Stimulated activated CD8-positive, alpha-beta memory T cell treated with anti-CD3 and anti-CD28 coated beads, Interleukin-7, amount 100 ng/mL, for 4 hours (primary cell): Measurements from ENCODE around the gene CLEC2B.

Source experiments
- DNase-seq, 2 donors: peaks; one replicate each; pipeline ENCODE4 v3.0.0-alpha.2; 2020; ENCODE audit warnings: low read depth in 2 of 2

CLEC2B gene

DNA sequence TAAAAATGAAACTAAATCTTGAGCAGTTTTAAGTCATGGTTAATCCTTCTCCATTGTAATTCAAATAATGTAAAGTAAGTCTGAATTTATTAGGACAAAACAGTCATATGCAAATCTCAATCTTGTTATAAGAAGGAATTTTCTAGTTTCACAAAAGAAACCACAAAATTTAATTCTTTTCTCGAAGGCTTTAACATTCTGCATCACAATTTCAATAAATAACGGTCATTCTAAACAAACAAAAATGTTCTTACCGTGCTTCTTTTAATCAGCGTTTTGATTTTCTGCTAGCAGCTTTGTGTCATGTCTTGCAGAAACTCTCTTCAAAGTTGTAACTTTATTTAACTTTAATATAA is 225 bp downstream of the CLEC2B start:
- no peak for DNase-seq

DNA sequence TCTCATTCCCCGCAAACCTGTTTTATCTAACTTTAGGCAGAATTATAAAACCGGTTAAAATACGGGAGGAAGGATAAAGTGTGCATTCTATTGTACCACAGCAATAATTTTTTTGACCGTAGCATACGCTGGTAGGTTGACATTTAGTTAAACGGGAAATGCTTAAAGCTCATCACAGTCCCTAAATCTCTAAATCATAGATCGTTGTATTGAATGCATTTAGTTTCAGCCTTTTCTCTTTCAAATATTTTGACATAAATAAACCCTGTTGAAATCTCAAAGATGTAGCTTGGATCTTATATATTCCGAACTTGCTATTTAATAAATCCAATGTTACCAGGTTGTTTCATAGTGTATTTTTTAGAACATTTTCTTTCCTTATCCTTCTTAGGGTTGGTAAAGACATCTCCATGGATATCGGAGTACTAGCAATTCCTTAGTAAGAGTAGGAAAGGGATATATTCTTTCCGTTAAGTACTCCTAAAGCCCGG is 798 bp downstream of the CLEC2B start:
- no peak for DNase-seq

DNA sequence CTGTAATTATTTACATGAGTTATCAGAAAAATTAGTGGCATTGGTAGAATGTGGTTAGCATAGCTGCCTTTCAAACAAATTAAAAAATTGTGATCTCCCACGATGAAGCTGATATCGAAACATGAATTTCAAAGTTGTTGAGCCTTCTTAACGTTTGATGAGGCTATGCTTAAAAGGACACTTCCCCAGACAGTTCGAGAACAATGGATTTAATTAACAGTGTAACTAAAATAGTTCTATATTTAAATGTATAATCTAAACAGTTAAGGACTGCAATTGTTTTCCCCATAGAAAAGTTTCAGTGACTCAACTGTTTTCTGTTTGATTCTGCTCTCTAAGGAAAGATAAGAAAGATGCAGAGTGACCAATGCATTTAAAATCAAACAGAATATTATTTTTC is 1.6 kb downstream of the CLEC2B start:
- no peak for DNase-seq

DNA sequence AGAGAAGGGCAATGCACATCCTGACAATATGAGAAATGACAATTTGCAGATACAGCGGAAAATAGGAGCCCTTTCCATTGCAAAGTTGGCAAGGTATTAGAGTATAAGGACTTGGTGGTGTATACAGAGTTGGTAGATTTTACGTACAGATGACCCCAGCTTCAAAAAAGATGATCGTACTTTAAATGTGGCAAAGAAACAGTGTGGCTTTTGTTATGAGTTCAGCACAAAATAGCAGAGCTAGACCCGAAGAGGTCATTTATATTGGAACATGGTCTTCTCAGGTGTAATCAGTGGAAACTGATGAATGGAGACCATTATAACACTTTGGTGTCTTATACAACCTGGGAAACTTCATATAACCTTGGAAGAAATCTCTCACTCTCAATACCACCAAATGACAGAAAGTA is 2.3 kb downstream of the CLEC2B start:
- no peak for DNase-seq

DNA sequence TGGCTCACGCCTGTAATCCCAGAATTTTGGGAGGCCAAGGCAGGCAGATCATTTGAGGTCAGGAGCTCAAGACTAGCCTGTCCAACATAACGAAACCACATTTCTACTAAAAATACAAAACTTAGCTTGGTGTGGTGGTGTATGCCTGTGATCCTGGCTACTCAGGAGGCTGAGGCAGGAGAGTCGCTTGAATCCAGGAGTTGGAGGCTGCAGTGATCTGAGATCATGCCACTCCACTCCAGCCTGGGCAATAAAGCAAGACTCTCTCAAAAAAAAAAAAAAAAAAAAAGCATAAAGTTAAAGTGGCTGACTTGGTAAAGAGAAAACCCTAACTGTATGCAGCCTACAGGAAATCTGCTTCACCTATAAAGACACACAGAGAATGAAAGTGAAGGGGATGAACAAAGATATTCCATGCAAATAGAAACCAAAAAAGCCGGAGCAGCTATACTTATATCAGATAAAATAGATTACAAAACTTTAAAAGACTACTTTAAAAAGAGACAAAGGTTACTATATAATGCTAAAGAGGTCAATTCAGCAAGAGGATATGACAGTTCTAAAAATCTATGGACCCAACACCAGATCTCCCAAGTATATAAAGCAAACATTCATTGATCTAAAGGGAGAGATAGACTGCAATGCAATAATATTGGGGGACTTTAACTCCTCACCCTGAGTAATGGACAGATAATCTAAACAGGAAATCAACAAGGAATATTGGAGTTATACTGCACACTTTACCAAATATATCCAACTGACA is 4.1 kb downstream of the CLEC2B start:
- no peak for DNase-seq

DNA sequence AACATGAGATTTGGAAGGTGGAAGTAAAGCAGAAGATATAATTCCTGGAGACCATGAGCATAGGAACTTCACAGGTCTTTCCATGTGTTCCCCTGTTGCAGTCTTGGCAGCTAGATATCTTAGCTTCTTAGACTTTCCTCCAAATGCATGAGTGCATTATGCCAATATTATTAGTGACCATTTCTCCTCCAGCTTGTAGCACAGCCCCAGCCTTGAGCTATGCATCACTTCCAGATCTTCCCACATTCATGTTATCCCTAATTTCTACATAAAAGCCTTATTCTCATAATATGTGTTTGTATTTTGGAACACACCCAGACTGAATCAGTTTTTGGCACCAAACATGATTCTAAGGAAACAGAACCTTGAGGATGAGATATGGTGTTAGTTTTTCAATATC is 11.0 kb downstream of the CLEC2B start:
- no peak for DNase-seq

DNA sequence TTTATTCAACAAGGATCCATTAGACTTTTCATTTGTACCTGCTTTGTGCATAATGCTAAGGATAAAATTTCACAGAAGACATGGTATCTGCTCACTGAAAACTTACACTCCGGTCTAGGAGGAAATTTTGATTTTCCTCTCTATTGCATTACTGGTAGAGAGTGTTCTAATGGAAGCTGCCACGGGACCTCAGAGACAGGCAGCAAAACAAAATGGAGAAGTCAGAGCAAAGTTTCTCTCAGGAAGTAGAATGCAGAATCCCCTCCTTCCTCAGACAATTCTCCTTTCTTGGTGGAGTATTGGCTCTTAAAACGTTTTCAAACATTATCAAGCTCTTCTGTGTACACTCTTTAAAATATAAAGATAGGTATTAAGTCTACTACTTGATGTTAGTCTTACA is 12.3 kb downstream of the CLEC2B start:
- no peak for DNase-seq

DNA sequence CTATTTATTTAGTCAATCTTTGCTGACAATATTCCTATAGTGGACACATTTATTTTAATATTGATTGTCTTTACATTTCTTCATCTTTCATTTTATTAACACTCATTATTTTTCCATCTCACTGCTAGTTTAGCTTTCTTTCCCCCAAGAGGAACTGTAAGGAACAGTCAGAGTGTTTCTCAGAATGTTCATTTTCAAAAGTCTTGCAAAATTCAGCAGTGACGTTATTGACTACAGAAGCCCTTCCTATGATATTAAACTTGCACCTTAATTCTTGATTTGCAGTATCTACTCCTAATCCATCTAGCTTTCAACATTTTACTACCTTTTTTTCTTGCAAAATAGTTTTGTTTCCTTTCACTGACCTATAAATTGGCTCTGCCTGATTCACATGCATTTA is 13.0 kb downstream of the CLEC2B start:
- no peak for DNase-seq

DNA sequence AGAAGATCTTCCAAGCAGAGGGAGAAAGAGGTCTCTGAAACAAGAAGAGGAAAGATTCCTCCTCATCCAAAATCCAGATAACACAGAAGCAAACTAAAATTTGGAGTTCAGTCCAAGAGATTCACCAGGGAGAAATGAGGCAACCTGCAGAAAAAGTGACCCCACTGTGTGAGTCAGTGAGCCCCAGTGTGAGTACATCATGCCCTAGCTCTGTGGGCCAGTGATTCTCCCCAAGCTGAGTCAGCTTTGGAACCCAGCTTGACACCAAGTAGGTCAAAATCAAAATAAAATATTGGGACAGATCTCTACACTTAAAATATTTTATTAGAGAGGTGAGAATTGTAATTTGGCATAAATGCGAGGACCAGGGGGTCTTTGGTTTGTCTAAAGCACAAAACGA is 17.2 kb downstream of the CLEC2B start:
- DNase-seq, result no peak

DNA sequence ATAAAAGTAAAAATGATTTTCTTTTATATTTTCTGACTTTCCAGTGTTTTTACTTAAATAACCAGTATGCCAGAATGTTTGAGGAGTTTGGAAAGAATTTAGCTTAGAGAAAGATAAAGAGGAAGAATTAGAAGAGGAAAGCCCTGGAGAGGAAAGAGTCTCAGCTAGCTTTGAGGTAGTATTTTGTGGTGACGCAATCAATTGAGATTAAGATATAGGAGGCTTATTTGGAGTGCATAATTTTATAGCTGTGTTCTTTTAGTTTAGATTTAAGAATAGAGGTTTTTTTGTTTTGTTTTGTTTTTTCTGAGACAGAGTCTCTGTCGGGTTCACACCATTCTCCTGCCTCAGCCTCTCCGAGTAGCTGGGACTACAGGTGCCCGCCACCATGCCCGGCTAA is 18.1 kb downstream of the CLEC2B start:
- DNase-seq, result no peak

DNA sequence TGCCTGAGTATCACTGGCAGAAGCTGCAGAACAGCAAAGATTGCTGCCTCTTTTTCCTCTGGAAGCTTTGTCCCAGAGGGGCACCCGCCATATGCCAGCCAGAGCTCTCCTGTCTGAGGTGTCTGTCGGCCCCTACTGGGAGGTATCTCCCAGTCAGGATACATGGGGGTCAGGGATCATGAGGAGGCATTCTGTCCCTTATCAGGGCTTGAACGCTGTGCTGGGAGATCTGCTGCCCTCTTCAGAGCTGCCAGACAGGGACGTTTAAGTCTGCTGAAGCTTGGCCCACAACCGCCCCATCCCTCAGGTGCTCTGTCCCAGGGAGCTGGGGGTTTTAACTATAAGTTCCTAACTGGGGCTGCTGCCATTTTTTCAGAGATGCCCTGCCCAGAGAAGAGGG is 20.3 kb downstream of the CLEC2B start:
- DNase-seq, result no peak

DNA sequence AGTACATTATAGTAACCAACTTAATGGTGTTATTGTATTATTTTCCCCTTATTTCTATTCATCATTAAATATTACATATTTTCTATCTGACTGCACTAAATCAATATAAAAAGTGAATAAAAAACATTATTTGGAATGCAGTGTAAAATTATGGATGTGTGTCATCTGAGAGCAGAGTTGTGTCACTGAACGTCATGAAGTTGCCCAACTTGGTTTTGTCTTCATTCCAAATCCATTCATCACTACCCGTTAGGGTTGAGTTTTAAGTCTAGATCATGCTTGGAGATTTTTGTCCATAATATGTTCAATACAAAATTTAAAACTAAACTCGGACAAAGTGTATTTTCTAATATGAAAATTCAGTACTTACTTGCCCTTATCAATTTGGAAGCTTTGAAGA is 25.7 kb downstream of the CLEC2B start:
- DNase-seq, result no peak

DNA sequence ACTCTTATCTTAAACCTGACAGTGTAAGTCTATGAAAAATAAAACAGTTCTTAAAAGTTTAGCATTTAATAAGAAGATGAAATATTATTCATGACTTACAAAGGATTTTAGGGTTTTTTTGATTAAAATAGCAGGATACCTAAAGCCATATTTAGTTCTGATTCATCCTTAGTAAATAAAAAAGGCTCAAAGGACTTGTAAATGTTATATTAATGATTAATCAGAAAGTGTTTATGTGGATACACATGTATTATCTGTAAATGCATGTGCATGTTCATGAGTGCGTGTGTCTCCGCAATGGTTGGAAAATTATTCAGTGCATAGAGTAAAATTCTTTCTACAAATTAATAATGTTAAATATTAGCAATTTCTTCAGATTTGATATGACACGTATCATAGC is 37.4 kb downstream of the CLEC2B start:
- no peak for DNase-seq

DNA sequence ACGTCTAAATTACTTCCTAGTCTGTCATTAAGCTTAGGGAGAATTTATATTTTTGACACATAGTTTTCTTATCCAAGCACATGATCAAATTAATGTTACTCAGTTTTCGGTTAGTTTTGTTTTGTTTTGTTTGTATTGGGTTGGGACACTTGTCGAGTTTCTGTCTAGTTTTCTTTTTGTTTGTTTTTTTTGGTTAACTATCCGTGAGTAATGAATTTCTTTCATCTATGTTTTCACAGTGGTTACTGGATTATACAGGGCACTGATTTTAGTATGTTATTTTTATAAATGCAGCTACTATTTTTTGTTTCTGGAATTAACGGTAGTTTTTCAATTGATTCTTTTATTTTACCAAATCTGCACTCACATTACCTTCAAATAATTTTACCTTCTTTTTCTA is 39.2 kb downstream of the CLEC2B start:
- DNase-seq, result no peak

DNA sequence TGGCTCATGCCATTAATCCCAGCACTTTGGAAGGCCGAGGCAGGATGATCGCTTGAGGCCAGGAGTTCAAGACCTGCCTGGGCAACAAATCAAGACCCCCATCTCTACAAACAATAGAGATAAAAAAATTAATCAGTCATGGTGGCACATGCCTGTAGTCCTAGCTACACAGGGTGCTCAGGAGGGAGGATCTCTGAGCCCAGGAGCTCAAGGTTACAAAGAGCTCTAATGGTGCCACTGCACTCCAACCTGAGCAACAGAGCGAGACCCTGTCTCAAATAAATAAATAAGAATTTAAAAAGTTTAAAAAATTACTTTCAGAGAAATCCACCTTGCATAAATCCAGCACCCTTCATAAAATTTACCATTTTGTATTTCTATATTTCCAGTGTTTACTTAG is 39.7 kb downstream of the CLEC2B start:
- DNase-seq, result no peak

DNA sequence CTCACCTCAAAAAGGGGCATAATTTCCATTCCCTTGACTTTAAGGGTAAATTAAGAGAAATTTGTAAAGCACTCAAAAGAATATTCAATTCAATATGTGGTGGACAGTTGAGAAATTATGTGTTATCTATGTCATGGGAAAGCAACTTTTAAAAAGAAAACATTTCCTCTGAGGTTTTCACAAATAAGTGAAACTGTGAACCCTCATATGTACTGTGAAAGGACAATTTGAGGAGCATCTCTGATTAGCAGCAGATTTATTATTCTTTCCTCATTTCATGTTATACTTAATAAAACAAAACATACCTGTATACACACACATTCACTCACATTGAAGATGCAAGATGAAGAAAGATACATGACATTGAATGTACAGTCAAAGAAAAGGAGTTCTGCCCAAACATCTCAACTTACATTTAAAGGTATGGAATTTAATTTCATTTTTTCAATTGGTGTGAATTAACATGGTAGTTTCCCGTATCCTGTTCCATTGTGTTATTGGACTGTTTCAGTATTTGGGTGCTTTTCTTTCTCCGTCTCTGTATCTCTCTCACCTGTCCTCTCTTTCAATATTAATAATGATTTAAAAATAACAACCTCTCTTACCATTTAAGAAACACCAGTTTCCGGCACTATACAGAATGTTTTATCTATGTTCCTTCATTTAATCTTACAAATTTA is 41.8 kb downstream of the CLEC2B start, which contains the start of gene KLRF1:
KLRF1 (plus strand) TSS at position 273 of the 680 bp plus-strand sequence; CDS start at position 337, 64 bp downstream.
- DNase-seq, result no peak

DNA sequence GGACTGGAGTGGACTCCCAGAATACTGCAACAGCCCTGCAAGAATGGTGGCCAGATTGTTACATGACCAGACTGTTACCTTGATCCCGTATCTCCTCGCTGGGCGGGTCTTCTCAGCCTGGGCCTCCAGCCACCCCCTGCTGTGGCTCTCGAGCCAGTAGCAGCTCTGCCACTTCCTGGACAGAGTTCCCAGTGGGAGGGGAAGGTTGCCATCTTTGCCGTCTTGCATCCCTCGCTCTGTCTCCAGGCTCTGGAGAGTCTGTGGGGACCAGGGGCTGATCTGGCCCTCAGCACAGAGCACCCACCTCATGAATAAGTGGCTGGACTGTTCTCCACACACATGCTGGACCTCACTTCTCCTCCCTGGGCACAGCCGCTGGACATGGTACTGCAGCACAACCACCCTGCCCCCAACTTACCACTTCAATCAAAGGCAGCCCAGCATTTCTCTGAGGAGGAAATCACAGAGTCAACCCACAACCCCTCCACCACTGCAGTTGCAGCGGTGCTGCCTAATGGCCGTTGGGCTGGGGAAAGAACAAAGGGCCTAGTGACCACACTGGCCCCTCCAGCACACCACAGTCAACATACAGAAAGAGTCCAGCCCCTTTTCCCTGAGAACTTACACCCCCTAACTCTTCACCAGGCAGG is 48.7 kb downstream of the CLEC2B start:
- no peak for DNase-seq

DNA sequence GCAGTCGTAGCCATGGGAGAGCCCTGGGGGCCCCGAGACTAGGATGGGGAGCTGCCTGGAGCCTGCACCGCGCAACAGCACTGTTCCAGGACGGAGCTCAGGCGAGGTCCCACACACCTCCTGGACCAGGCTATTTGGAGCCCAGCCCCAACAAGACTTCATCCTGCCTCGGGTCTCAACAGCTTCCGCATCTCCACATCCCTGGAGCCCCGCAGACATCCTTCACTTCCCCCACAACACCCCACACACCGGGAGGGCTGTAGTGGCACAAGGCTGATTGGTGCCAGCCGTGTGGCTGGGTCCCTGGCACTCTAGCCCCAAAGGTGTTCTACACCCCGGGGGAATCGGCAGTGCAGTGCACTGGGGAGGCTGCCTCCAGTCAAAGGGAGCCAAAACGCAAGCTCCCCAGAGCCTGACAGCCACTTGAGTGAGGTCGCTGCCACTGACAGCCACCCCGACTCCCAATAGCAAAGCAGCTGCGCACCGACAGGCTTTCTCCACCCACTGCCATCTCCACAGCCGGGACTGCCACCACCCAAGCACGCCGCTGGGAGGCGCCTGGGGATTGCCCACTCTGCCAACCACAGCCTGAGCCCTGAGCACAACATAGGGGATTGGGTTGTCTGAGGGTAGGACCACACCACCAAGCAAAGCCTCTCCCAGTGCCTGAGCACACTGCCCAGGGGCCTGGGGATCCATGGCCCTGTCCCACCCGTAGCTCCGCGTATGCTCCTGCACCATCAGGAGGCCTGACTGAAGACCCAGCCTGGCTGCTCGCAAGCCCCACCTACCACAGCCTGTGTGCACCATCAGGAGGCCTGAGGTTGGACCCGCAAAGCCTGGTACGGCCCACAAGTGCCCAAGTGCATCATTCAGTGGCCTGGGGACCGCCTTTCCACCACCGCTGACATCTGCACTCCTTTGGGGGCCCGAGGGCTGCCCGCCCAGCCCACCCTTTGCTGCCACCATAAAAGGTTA is 55.0 kb downstream of the CLEC2B start:
- DNase-seq, result peak; percentile 84

DNA sequence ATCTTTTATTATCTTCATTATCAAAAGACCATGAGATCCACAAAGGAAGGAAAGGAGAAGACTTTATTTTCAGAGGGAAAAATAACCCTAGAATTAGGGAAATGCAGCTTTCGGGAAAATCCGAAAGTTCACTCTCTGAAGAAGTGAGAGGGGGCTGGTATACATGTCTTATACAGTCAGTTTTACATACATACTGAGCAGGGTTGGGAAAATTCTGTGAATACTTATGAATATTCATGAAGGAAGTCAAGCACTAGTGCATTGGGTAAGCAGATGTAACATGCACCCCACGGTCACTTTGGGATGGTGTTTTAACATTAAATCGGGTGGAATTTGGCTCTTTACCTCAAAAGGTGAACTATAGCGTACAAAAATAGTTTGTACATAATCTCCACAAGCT is 57.5 kb downstream of the CLEC2B start:
- no peak for DNase-seq

DNA sequence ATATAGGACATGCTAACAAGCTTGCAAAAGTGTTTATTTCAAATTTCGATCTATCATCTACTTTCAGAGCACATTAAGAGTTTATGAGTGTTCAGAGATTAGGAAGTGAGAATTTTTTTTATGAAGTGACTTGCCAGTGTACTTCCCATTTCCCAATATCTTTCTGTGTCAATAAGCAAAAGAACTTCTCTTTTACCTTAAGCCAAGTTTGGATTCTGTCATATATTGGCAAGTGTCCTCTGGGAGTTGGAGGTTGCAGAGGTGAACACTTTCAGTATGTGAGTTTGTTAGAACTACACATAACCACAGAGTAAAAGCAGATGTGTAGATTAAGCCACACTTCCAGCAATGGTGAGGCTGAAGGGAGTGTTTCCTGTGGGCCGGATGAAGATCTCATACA is 58.5 kb downstream of the CLEC2B start:
- no peak for DNase-seq

DNA sequence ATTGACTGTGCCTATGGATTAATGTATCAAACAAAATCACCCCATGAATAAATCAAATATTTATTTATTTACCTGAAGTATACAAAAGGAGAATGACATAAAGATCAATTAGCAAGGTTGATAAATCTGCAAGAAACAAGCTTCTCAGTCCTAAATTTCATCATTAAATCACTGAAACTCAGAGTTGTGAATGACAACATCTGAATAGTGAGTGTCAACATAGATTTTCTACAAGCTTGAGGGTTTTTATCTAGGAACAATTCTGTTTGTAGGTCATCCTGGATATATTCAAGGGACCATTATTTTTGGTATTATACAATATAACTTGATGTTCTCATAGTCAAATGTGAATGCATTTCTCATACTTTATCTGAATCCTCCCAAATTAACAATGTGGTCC is 59.3 kb downstream of the CLEC2B start:
- no peak for DNase-seq

DNA sequence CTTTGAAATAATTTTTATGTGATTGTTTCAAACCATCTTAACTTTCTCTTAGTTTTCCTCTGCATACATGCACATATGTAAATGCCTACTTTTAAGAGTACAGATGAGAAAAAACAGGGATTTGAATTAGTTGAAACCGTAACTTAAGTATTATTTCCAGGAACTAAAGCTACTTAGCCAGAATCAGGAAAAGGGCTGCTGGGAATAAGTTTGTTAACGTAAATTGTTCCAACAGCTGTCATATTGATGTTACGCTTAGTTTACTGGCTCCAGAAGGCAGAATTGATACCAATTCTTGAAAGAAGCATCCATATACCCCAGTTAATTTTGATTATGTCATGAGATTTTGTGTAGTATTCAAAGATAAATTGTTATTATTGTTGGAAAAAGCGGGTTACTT is 59.8 kb downstream of the CLEC2B start:
- no peak for DNase-seq
